Body of pancreas (tissue), 4 donors: ENCODE results near the gene OTUD3. TPM values are rescaled to one million over a fixed set of nuclear protein-coding genes. Genes with fewer than 3 reads are reported as not detected.

Experiments used
- ATAC-seq: fragments of 150-250 bp; one replicate; pipeline ENCODE4 v1.9.1; 2016
- DNase-seq, 4 donors: peaks; one replicate each; pipeline ENCODE4 v3.0.0-alpha.2; 2019
- H3K27ac ChIP-seq, 4 donors: fragments of 200-600 bp; sonication (generic); 1 replicate in 3 of 4; 2 replicates in 1 of 4; pipeline versions ENCODE4 v1.5.1 to v1.6.1; 2016 to 2019; ENCODE audit warnings: mild to moderate bottlenecking in 1 of 4, mixed read lengths in 1 of 4, moderate library complexity in 1 of 4
- H3K27me3 ChIP-seq, 2 donors: fragments of 200-600 bp; sonication (generic); one replicate each; pipeline ENCODE4 v1.6.0; 2016; ENCODE audit warnings: mild to moderate bottlenecking in 1 of 2
- H3K36me3 ChIP-seq, 2 donors: fragments of 200-600 bp; sonication (generic); replicated peaks in 1 of 2; 2 replicates each; pipeline ENCODE4 v1.5.1; 2016; ENCODE audit warnings: low read depth in 2 of 2; ENCODE audit not compliant: insufficient read depth in 1 of 2
- H3K4me1 ChIP-seq: fragments of 200-600 bp; sonication (generic); one replicate; pipeline ENCODE4 v1.6.0; 2016
- H3K4me3 ChIP-seq, 2 donors: fragments of 200-600 bp; sonication (generic); 1 replicate in 1 of 2; 2 replicates in 1 of 2; pipeline ENCODE4 v1.5.1; 2016 to 2019
- H3K9me3 ChIP-seq, 3 donors: fragments of 200-600 bp; sonication (generic); 1 replicate in 2 of 3; 2 replicates in 1 of 3; pipeline ENCODE4 v1.5.1; 2016
- POLR2A ChIP-seq, 3 donors: fragments of 450-650 bp; IDR thresholded peaks; one replicate each; pipeline ENCODE4 v1.6.1; 2016; ENCODE audit warnings: antibody characterized with exemption in 3 of 3, mild to moderate bottlenecking in 2 of 3
- WGBS, 2 donors: methylation state at CpG; one replicate each; pipeline ENCODE4 v1.1.5; 2017; 5-methylcytosine and 5-hydroxymethylcytosine counted together
- intact Hi-C: fragments of 100-400 bp; cut with DNase I; formaldehyde crosslinking; loops from one replicate; pipeline ENCODE4 v1.15.1; 2023
- total RNA-seq, 2 donors: library from RNA; depleted of rRNA; stranded (reverse); fragments of >200 nt; gene quantifications; one replicate each; pipeline ENCODE4 v1.1.0, GENCODE V29; 2016
- TF ChIP-seq, protein P1 (sequence below), 7 experiments: fragments of 450-650 bp in 4 of 7; fragments of 200-600 bp in 3 of 7; sonication (generic) in 3 of 7; IDR thresholded peaks; one replicate each; pipeline ENCODE4 v1.5.1; 2016 to 2019; ENCODE audit warnings: antibody characterized with exemption in 7 of 7

The OTUD3 gene
- total RNA-seq, 2 donors from 2014 or later = 3.6 to 4.9 TPM

GRCh38 chr1:19892628-19893168 is 10.5 kb downstream of the OTUD3 start:
- 77 to 84% methylated on average over 6 of the region's 6 CpGs for WGBS, 2 donors
- no peaks in the 10 kb centered on the region for H3K36me3 ChIP-seq

GRCh38 chr1:19893687-19894086 is 11.5 kb downstream of the OTUD3 start:
- no peaks in the 10 kb centered on the region for H3K9me3 ChIP-seq
- intact Hi-C loops = no loop called here
- H3K36me3 ChIP-seq = peaks cover 0 to 1% of the 10 kb centered on the region in 2 donors
- no peaks in the 10 kb centered on the region for H3K27me3 ChIP-seq
- DNase-seq (peak in 3 of 4 donors; percentile 22 to 28 (median 27)), ATAC-seq (peak; percentile 38)
- 32% methylated on average over 3 of the region's 3 CpGs; no CpG with 5 or more reads in 1 of the 2 donors for WGBS, 2 donors
- peaks cover 17% of the 10 kb centered on the region for H3K4me1 ChIP-seq
- no peak for TF ChIP-seq POLR2A (IDR thresholded peaks at IDR 0.05)
- TF ChIP-seq, protein P1, sequence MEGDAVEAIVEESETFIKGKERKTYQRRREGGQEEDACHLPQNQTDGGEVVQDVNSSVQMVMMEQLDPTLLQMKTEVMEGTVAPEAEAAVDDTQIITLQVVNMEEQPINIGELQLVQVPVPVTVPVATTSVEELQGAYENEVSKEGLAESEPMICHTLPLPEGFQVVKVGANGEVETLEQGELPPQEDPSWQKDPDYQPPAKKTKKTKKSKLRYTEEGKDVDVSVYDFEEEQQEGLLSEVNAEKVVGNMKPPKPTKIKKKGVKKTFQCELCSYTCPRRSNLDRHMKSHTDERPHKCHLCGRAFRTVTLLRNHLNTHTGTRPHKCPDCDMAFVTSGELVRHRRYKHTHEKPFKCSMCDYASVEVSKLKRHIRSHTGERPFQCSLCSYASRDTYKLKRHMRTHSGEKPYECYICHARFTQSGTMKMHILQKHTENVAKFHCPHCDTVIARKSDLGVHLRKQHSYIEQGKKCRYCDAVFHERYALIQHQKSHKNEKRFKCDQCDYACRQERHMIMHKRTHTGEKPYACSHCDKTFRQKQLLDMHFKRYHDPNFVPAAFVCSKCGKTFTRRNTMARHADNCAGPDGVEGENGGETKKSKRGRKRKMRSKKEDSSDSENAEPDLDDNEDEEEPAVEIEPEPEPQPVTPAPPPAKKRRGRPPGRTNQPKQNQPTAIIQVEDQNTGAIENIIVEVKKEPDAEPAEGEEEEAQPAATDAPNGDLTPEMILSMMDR (IDR thresholded peaks at IDR 0.05) = no peak
- peak overlapping the region in 2 of 4 donors; percentile 37 to 44 for H3K27ac ChIP-seq
- no peak overlapping the region for H3K4me3 ChIP-seq

More at GRCh38 chr1:19892628-19893168, 10.5 kb downstream of the OTUD3 start:
- TF ChIP-seq, protein P1 (IDR thresholded peaks at IDR 0.05) = no peak
- Histone ChIP-seq H3K4me1 (peaks cover 25% of the 10 kb centered on the region), H3K27me3 (no peaks in the 10 kb centered on the region), H3K9me3 (no peaks in the 10 kb centered on the region), H3K4me3 (no peak overlapping the region), H3K27ac (peak overlapping the region in 1 of 4 donors; percentile 37)
- intact Hi-C loops = no loop called here
- ATAC-seq = no peak
- no peak for DNase-seq

DNA sequence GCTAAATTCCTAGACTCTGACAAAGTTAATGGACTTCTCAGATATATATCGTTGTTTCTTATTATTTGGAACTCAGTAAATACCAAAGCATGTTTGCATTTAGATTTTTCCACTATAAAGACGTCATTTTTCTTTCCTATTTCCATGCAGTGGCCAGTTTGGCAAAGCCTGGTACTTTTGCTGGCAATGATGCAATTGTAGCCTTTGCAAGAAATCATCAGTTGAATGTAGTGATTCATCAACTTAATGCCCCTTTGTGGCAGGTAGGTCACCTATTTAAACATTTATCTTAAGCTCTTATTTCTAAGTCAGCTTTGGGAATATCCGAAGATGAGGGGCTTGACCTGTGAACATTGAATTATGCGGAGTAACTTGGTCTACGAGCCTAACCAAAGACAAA is 12.0 kb downstream of the OTUD3 start:
- H3K4me1 ChIP-seq = peaks cover 16% of the 10 kb centered on the region
- H3K27me3 ChIP-seq = no peaks in the 10 kb centered on the region
- H3K36me3 ChIP-seq = peaks cover 0 to 3% of the 10 kb centered on the region in 2 donors
- no peak for ATAC-seq
- no peak overlapping the region for H3K4me3 ChIP-seq
- H3K27ac ChIP-seq = peak overlapping the region in 1 of 4 donors; percentile 37
- 46 to 58% methylated on average over 5 of the region's 5 CpGs for WGBS, 2 donors
- DNase-seq = no peak
- intact Hi-C loops = no loop called here
- TF ChIP-seq, protein P1 (IDR thresholded peaks at IDR 0.05) = no peak
- TF ChIP-seq POLR2A (IDR thresholded peaks at IDR 0.05) = no peak
- H3K9me3 ChIP-seq = no peaks in the 10 kb centered on the region

DNA sequence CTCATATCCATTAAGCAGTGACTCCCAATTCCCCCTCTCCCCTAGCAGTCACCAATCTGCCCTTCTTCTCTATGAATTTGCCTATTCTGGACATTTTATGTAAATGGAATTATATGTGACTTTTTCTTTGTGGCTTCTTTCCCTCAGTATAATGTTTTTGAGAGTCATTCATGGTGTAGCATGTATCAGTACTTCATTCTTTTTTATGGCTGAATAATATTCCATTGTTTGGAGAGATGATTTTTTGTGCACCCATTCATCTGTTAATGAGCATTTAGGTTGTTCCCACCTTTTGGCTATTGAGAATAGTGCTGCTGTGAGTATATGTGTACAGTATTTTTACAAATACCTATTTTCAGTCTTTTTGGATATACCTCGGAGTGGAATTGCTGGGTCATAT is 19.5 kb downstream of the OTUD3 start:
- Histone ChIP-seq H3K27ac (no peak overlapping the region), H3K36me3 (peaks cover 0 to 15% of the 10 kb centered on the region in 2 donors), H3K4me3 (no peak overlapping the region), H3K4me1 (no peaks in the 10 kb centered on the region), H3K27me3 (no peaks in the 10 kb centered on the region), H3K9me3 (no peaks in the 10 kb centered on the region)
- intact Hi-C loops = no loop called here
- WGBS, 2 donors = 97 to 100% methylated on average over 1 of the region's 1 CpG
- no peak for DNase-seq
- ATAC-seq = no peak
- TF ChIP-seq POLR2A (IDR thresholded peaks at IDR 0.05) = no peak
- TF ChIP-seq, protein P1 (IDR thresholded peaks at IDR 0.05) = no peak

DNA sequence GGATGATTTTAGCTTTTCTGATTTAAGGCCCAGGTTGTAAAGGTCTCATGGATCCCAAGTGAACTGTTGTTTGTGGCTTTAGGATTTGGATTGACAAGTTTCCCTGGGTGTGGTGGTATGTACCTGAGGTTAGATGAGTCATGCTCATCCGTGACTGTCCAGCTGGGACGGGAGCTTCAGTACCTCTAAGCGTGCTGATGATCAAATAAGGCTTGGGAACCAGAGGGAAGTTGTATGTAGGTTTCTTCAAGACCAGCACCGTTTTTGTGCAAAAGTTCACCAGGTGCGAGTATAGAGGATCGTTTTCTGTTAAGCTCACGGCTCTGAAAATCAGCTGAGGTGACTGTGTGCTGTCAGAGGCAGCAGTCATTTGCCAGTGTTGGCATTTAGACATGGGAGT is 21.4 kb downstream of the OTUD3 start:
- Histone ChIP-seq H3K27ac (no peak overlapping the region), H3K4me1 (no peaks in the 10 kb centered on the region), H3K9me3 (no peaks in the 10 kb centered on the region), H3K4me3 (no peak overlapping the region), H3K27me3 (no peaks in the 10 kb centered on the region), H3K36me3 (peaks cover 0 to 21% of the 10 kb centered on the region in 2 donors)
- ATAC-seq = no peak
- intact Hi-C loops = no loop called here
- WGBS, 2 donors = 87 to 92% methylated on average over 7 of the region's 7 CpGs
- no peak for DNase-seq
- no peak for TF ChIP-seq POLR2A (IDR thresholded peaks at IDR 0.05)
- TF ChIP-seq, protein P1 (IDR thresholded peaks at IDR 0.05) = no peak
